Stomach (tissue), 9 donors: ENCODE data around the gene MEF2A. TPM values are rescaled to one million over a fixed set of nuclear protein-coding genes. Genes with fewer than 3 reads are reported as not detected.

Source experiments
- DNase-seq, 2 donors: peaks; one replicate each; pipeline versions ENCODE4 v3.0.0 to v3.0.0-alpha.2; 2013 to 2019
- H3K27ac ChIP-seq, 5 donors: fragments of 200-600 bp in 4 of 5; sonication (generic) in 4 of 5; one replicate each; pipeline ENCODE4 v1.5.1; 2013 to 2019; ENCODE audit warnings: mild to moderate bottlenecking in 1 of 5, moderate library complexity in 1 of 5
- H3K27me3 ChIP-seq, 3 donors: fragments of 200-600 bp; sonication (generic); one replicate each; pipeline ENCODE4 v1.5.1; 2017 to 2019; ENCODE audit warnings: mixed run types in 1 of 3
- H3K36me3 ChIP-seq, 4 donors: fragments of 200-600 bp; sonication (generic); 1 replicate in 3 of 4; 2 replicates in 1 of 4; pipeline ENCODE4 v1.5.1; 2016 to 2019
- H3K4me1 ChIP-seq, 4 donors: fragments of 200-600 bp; sonication (generic); one replicate each; pipeline ENCODE4 v1.5.1; 2016 to 2019
- H3K4me3 ChIP-seq, 4 donors: fragments of 200-600 bp; sonication (generic) in 3 of 4; one replicate each; pipeline ENCODE4 v1.5.1; 2016 to 2019; ENCODE audit warnings: mild to moderate bottlenecking in 1 of 4
- H3K9me3 ChIP-seq, 4 donors: fragments of 200-600 bp; sonication (generic); one replicate each; pipeline ENCODE4 v1.5.1; 2016 to 2019
- CTCF ChIP-seq, 7 experiments: fragments of 450-650 bp in 4 of 7; fragments of 200-600 bp in 3 of 7; sonication (generic) in 3 of 7; IDR thresholded peaks; one replicate each; pipeline ENCODE4 v1.5.1; 2016 to 2019; ENCODE audit warnings: antibody characterized with exemption in 7 of 7, control low read depth in 2 of 7, mild to moderate bottlenecking in 1 of 7
- EP300 ChIP-seq: sonication (generic); formaldehyde crosslinking; IDR thresholded peaks from one replicate; pipeline ENCODE4 v1.6.1; 2017; ENCODE audit warnings: antibody characterized with exemption
- POLR2A ChIP-seq, 4 donors: fragments of 450-650 bp; IDR thresholded peaks; one replicate each; pipeline ENCODE4 v1.6.1; 2016; ENCODE audit warnings: antibody characterized with exemption in 4 of 4, control low read depth in 2 of 4, mild to moderate bottlenecking in 1 of 4, moderate library complexity in 1 of 4
- POLR2AphosphoS5 ChIP-seq, 3 donors: sonication (generic); formaldehyde crosslinking; IDR thresholded peaks; one replicate each; pipeline ENCODE4 v1.6.1; 2016; ENCODE audit warnings: antibody characterized with exemption in 3 of 3
- WGBS, 5 donors: extraction: QIAGEN DNeasy Blood & Tissue Kit in 3 of 5; methylation state at CpG; one replicate each; pipeline versions ENCODE4 v1.1.5 to v1.1.7; 2013 to 2018; 5-methylcytosine and 5-hydroxymethylcytosine counted together
- intact Hi-C: fragments of 100-400 bp; cut with DNase I; formaldehyde crosslinking; loops from one replicate; pipeline ENCODE4 v1.15.1; 2023; ENCODE audit warnings: low total_unique reads
- polyA plus RNA-seq, 3 donors: library from polyadenylated mRNA; stranded (reverse); fragments of 200-250 nt; gene quantifications; one replicate each; pipeline ENCODE4 v1.2.3, GENCODE V29; 2013
- total RNA-seq, 5 donors: library from RNA; depleted of rRNA; stranded (reverse); fragments of >200 nt; gene quantifications; one replicate each; pipeline versions ENCODE4 v1.1.0 to v1.2.3, GENCODE V29; 2014 to 2016
- donor health status: healthy with polysubstance abuse.
- donor health status: Bipolar disorder and iron deficiency.
- donor health status: healthy.

MEF2A gene
- total and polyA plus RNA-seq, 8 donors, result 11.0 to 85.2 (median 26.7) TPM

- intact Hi-C loops, result no loop called here
Observed at GRCh38 chr15:99574502-99574901, 8.7 kb downstream of the MEF2A start.

GRCh38 chr15:99578809-99579208 lies 13.0 kb downstream of the MEF2A start:
- intact Hi-C loops, result no loop called here
- no peak for DNase-seq
- no peaks in the 10 kb centered on the region for H3K27me3 ChIP-seq
- H3K4me3 ChIP-seq, result no peak overlapping the region
- H3K27ac ChIP-seq, result no peak overlapping the region
- peaks cover 6 to 82% (median 41%) of the 10 kb centered on the region in 4 donors for H3K4me1 ChIP-seq
- H3K9me3 ChIP-seq, result no peaks in the 10 kb centered on the region
- TF ChIP-seq CTCF (IDR thresholded peaks at IDR 0.05) (no peak), POLR2AphosphoS5 (IDR thresholded peaks at IDR 0.05) (no peak), POLR2A (IDR thresholded peaks at IDR 0.05) (no peak), EP300 (no peak)
- no peaks in the 10 kb centered on the region for H3K36me3 ChIP-seq

More at GRCh38 chr15:99574502-99574901, 8.7 kb downstream of the MEF2A start:
- no peaks in the 10 kb centered on the region for H3K36me3 ChIP-seq
- TF ChIP-seq POLR2A (IDR thresholded peaks at IDR 0.05) (no peak), EP300 (no peak), CTCF (IDR thresholded peaks at IDR 0.05) (no peak), POLR2AphosphoS5 (IDR thresholded peaks at IDR 0.05) (no peak)
- no peak for DNase-seq
- H3K4me1 ChIP-seq, result peaks cover 6 to 86% (median 53%) of the 10 kb centered on the region in 4 donors
- 80 to 95% (median 94%) methylated on average over 6 of the region's 6 CpGs for WGBS, 5 donors
- no peaks in the 10 kb centered on the region for H3K27me3 ChIP-seq
- no peaks in the 10 kb centered on the region for H3K9me3 ChIP-seq
- no peak overlapping the region for H3K4me3 ChIP-seq
- no peak overlapping the region for H3K27ac ChIP-seq

- intact Hi-C loops, result no loop called here
- Histone ChIP-seq H3K27me3 (no peaks in the 10 kb centered on the region), H3K4me3 (no peak overlapping the region), H3K27ac (no peak overlapping the region), H3K36me3 (no peaks in the 10 kb centered on the region), H3K9me3 (no peaks in the 10 kb centered on the region), H3K4me1 (peaks cover 0 to 72% (median 33%) of the 10 kb centered on the region in 4 donors)
- DNase-seq, result no peak
- WGBS, 5 donors, result 87 to 90% (median 89%) methylated on average over 3 of the region's 3 CpGs
- TF ChIP-seq POLR2A (IDR thresholded peaks at IDR 0.05) (no peak), EP300 (no peak), CTCF (IDR thresholded peaks at IDR 0.05) (no peak), POLR2AphosphoS5 (IDR thresholded peaks at IDR 0.05) (no peak)
Observed at GRCh38 chr15:99580076-99580475, 14.3 kb downstream of the MEF2A start.

GRCh38 chr15:99582508-99582960 lies 16.8 kb downstream of the MEF2A start:
- Histone ChIP-seq H3K36me3 (no peaks in the 10 kb centered on the region), H3K27ac (no peak overlapping the region), H3K4me3 (no peak overlapping the region), H3K9me3 (peaks cover 0 to 18% (median 10%) of the 10 kb centered on the region in 4 donors), H3K4me1 (peaks cover 0 to 58% (median 27%) of the 10 kb centered on the region in 4 donors), H3K27me3 (no peaks in the 10 kb centered on the region)
- 81 to 92% (median 85%) methylated on average over 4 of the region's 4 CpGs for WGBS, 5 donors
- no peak for DNase-seq
- TF ChIP-seq POLR2AphosphoS5 (IDR thresholded peaks at IDR 0.05) (no peak), CTCF (IDR thresholded peaks at IDR 0.05) (no peak), EP300 (no peak), POLR2A (IDR thresholded peaks at IDR 0.05) (no peak)
- intact Hi-C loops, result no loop called here
